CD4-positive, alpha-beta T cell treated with Interleukin-12 subunit alpha and Interleukin-12 subunit beta, for 1 hour (primary cell): ENCODE data around the gene GRM5.
"Not testable (repeated sequence)": the region's sequence is repeated elsewhere in the genome, so short reads cannot be mapped to it uniquely, and the experiment has no call there.

Source experiments
- DNase-seq: peaks from one replicate; pipeline ENCODE4 v3.0.0-alpha.2; 2020

Gene GRM5

GRCh38 chr11:88535916-88536547, 529.8 kb downstream of the GRM5 start:
- DNase-seq, result no peak

GRCh38 chr11:88535266-88535665, 530.5 kb downstream of the GRM5 start:
- no peak for DNase-seq

GRCh38 chr11:88534706-88535105, 531.1 kb downstream of the GRM5 start:
- DNase-seq, result not testable (repeated sequence)

GRCh38 chr11:88534185-88534584, 531.6 kb downstream of the GRM5 start:
- no peak for DNase-seq

- no peak for DNase-seq
Measured at GRCh38 chr11:88533001-88533400, 532.8 kb downstream of the GRM5 start.

- no peak for DNase-seq
Measured at GRCh38 chr11:88531831-88532230, 534.0 kb downstream of the GRM5 start.

GRCh38 chr11:88529426-88529825, 536.4 kb downstream of the GRM5 start:
- DNase-seq, result no peak

GRCh38 chr11:88523386-88524071, 542.3 kb downstream of the GRM5 start:
- no peak for DNase-seq

- no peak for DNase-seq
Measured at GRCh38 chr11:88522624-88523385, 543.0 kb downstream of the GRM5 start.

GRCh38 chr11:88521799-88522201, 544.0 kb downstream of the GRM5 start:
- no peak for DNase-seq

GRCh38 chr11:88521399-88521798, 544.4 kb downstream of the GRM5 start:
- DNase-seq, result no peak

GRCh38 chr11:88520391-88520790, 545.4 kb downstream of the GRM5 start:
- DNase-seq, result no peak

GRCh38 chr11:88515002-88515401, 550.8 kb downstream of the GRM5 start:
- no peak for DNase-seq

- no peak for DNase-seq
Measured at GRCh38 chr11:88511006-88511405, 554.8 kb downstream of the GRM5 start.

- peak; percentile 6 for DNase-seq
Measured at GRCh38 chr11:88508759-88509581, 556.8 kb downstream of the GRM5 start.

GRCh38 chr11:88508418-88508758, 557.4 kb downstream of the GRM5 start:
- no peak for DNase-seq

GRCh38 chr11:88507771-88508417, 557.9 kb downstream of the GRM5 start:
- DNase-seq, result no peak

- DNase-seq, result no peak
Measured at GRCh38 chr11:88501541-88501940, 564.2 kb downstream of the GRM5 start.

- no peak for DNase-seq
Measured at GRCh38 chr11:88495836-88496235, 569.9 kb downstream of the GRM5 start.

- no peak for DNase-seq
Measured at GRCh38 chr11:88494848-88495247, 570.9 kb downstream of the GRM5 start.

- DNase-seq, result no peak
Measured at GRCh38 chr11:88491674-88492073, 574.1 kb downstream of the GRM5 start.

- DNase-seq, result no peak
Measured at GRCh38 chr11:88489030-88489429, 576.8 kb downstream of the GRM5 start.

- no peak for DNase-seq
Measured at GRCh38 chr11:88487646-88488045, 578.1 kb downstream of the GRM5 start.
